ENCODE results near the gene HS6ST3.

HS6ST3 gene

GRCh38 chr13:96844616-96845015, 754.7 kb downstream of the HS6ST3 start:
- no peaks in the 10 kb centered on the region for H3K36me3 ChIP-seq (ENCODE audit: control insufficient read depth, insufficient read depth, low read length, severe bottlenecking)
- no peaks in the 10 kb centered on the region for H3K9me3 ChIP-seq (ENCODE audit: control insufficient read depth, low read length)
- H3K9ac ChIP-seq (ENCODE audit: low read length), result no peak overlapping the region
- no peak overlapping the region for H3K4me3 ChIP-seq (ENCODE audit: low read length)
- no peak for DNase-seq (ENCODE audit: low read depth)
- H3K4me1 ChIP-seq (ENCODE audit: control insufficient read depth, insufficient read depth, low read length), result no peaks in the 10 kb centered on the region
- H3K27me3 ChIP-seq (replicated peaks; ENCODE audit: control insufficient read depth, insufficient read depth, low read length), result no peaks in the 10 kb centered on the region

- no peak overlapping the region for H3K4me3 ChIP-seq (ENCODE audit: low read length)
- no peaks in the 10 kb centered on the region for H3K36me3 ChIP-seq (ENCODE audit: control insufficient read depth, insufficient read depth, low read length, severe bottlenecking)
Observed at GRCh38 chr13:96848286-96848685, 758.4 kb downstream of the HS6ST3 start.

GRCh38 chr13:96849091-96849490, 759.2 kb downstream of the HS6ST3 start:
- Histone ChIP-seq H3K9me3 (ENCODE audit: control insufficient read depth, low read length) (no peaks in the 10 kb centered on the region), H3K4me3 (ENCODE audit: low read length) (no peak overlapping the region), H3K4me1 (ENCODE audit: control insufficient read depth, insufficient read depth, low read length) (no peaks in the 10 kb centered on the region), H3K9ac (ENCODE audit: low read length) (no peak overlapping the region), H3K36me3 (ENCODE audit: control insufficient read depth, insufficient read depth, low read length, severe bottlenecking) (no peaks in the 10 kb centered on the region), H3K27me3 (replicated peaks; ENCODE audit: control insufficient read depth, insufficient read depth, low read length) (no peaks in the 10 kb centered on the region)
- DNase-seq (ENCODE audit: low read depth), result no peak

More at GRCh38 chr13:96848286-96848685, 758.4 kb downstream of the HS6ST3 start:
- DNase-seq (ENCODE audit: low read depth), result no peak
- Histone ChIP-seq H3K9ac (ENCODE audit: low read length) (no peak overlapping the region), H3K9me3 (ENCODE audit: control insufficient read depth, low read length) (no peaks in the 10 kb centered on the region), H3K27me3 (replicated peaks; ENCODE audit: control insufficient read depth, insufficient read depth, low read length) (no peaks in the 10 kb centered on the region), H3K4me1 (ENCODE audit: control insufficient read depth, insufficient read depth, low read length) (no peaks in the 10 kb centered on the region)

- no peaks in the 10 kb centered on the region for H3K9me3 ChIP-seq (ENCODE audit: control insufficient read depth, low read length)
- no peaks in the 10 kb centered on the region for H3K27me3 ChIP-seq (replicated peaks; ENCODE audit: control insufficient read depth, insufficient read depth, low read length)
- DNase-seq (ENCODE audit: low read depth), result no peak
- no peak overlapping the region for H3K4me3 ChIP-seq (ENCODE audit: low read length)
- H3K36me3 ChIP-seq (ENCODE audit: control insufficient read depth, insufficient read depth, low read length, severe bottlenecking), result no peaks in the 10 kb centered on the region
- H3K4me1 ChIP-seq (ENCODE audit: control insufficient read depth, insufficient read depth, low read length), result no peaks in the 10 kb centered on the region
- H3K9ac ChIP-seq (ENCODE audit: low read length), result no peak overlapping the region
Observed at GRCh38 chr13:96850538-96851145, 760.7 kb downstream of the HS6ST3 start.

- no peak overlapping the region for H3K4me3 ChIP-seq (ENCODE audit: low read length)
- H3K9me3 ChIP-seq (ENCODE audit: control insufficient read depth, low read length), result no peaks in the 10 kb centered on the region
- H3K4me1 ChIP-seq (ENCODE audit: control insufficient read depth, insufficient read depth, low read length), result no peaks in the 10 kb centered on the region
- H3K9ac ChIP-seq (ENCODE audit: low read length), result no peak overlapping the region
- H3K36me3 ChIP-seq (ENCODE audit: control insufficient read depth, insufficient read depth, low read length, severe bottlenecking), result no peaks in the 10 kb centered on the region
- no peaks in the 10 kb centered on the region for H3K27me3 ChIP-seq (replicated peaks; ENCODE audit: control insufficient read depth, insufficient read depth, low read length)
- no peak for DNase-seq (ENCODE audit: low read depth)
Observed at GRCh38 chr13:96851856-96852445, 762.0 kb downstream of the HS6ST3 start.

GRCh38 chr13:96858133-96858826, 768.4 kb downstream of the HS6ST3 start:
- no peak overlapping the region for H3K4me3 ChIP-seq (ENCODE audit: low read length)
- no peaks in the 10 kb centered on the region for H3K4me1 ChIP-seq (ENCODE audit: control insufficient read depth, insufficient read depth, low read length)
- no peaks in the 10 kb centered on the region for H3K27me3 ChIP-seq (replicated peaks; ENCODE audit: control insufficient read depth, insufficient read depth, low read length)
- no peak overlapping the region for H3K9ac ChIP-seq (ENCODE audit: low read length)
- H3K36me3 ChIP-seq (ENCODE audit: control insufficient read depth, insufficient read depth, low read length, severe bottlenecking), result no peaks in the 10 kb centered on the region
- DNase-seq (ENCODE audit: low read depth), result no peak
- H3K9me3 ChIP-seq (ENCODE audit: control insufficient read depth, low read length), result no peaks in the 10 kb centered on the region

GRCh38 chr13:96860882-96861281, 771.0 kb downstream of the HS6ST3 start:
- Histone ChIP-seq H3K9me3 (ENCODE audit: control insufficient read depth, low read length) (no peaks in the 10 kb centered on the region), H3K4me1 (ENCODE audit: control insufficient read depth, insufficient read depth, low read length) (no peaks in the 10 kb centered on the region), H3K4me3 (ENCODE audit: low read length) (no peak overlapping the region), H3K36me3 (ENCODE audit: control insufficient read depth, insufficient read depth, low read length, severe bottlenecking) (no peaks in the 10 kb centered on the region), H3K27me3 (replicated peaks; ENCODE audit: control insufficient read depth, insufficient read depth, low read length) (no peaks in the 10 kb centered on the region), H3K9ac (ENCODE audit: low read length) (no peak overlapping the region)
- no peak for DNase-seq (ENCODE audit: low read depth)

GRCh38 chr13:96862093-96862492, 772.2 kb downstream of the HS6ST3 start:
- no peak overlapping the region for H3K9ac ChIP-seq (ENCODE audit: low read length)
- no peaks in the 10 kb centered on the region for H3K4me1 ChIP-seq (ENCODE audit: control insufficient read depth, insufficient read depth, low read length)
- no peak for DNase-seq (ENCODE audit: low read depth)
- H3K9me3 ChIP-seq (ENCODE audit: control insufficient read depth, low read length), result no peaks in the 10 kb centered on the region
- no peaks in the 10 kb centered on the region for H3K27me3 ChIP-seq (replicated peaks; ENCODE audit: control insufficient read depth, insufficient read depth, low read length)
- no peaks in the 10 kb centered on the region for H3K36me3 ChIP-seq (ENCODE audit: control insufficient read depth, insufficient read depth, low read length, severe bottlenecking)
- no peak overlapping the region for H3K4me3 ChIP-seq (ENCODE audit: low read length)

- no peak for DNase-seq (ENCODE audit: low read depth)
- Histone ChIP-seq H3K36me3 (ENCODE audit: control insufficient read depth, insufficient read depth, low read length, severe bottlenecking) (no peaks in the 10 kb centered on the region), H3K4me3 (ENCODE audit: low read length) (no peak overlapping the region), H3K9me3 (ENCODE audit: control insufficient read depth, low read length) (no peaks in the 10 kb centered on the region), H3K4me1 (ENCODE audit: control insufficient read depth, insufficient read depth, low read length) (no peaks in the 10 kb centered on the region), H3K9ac (ENCODE audit: low read length) (no peak overlapping the region), H3K27me3 (replicated peaks; ENCODE audit: control insufficient read depth, insufficient read depth, low read length) (no peaks in the 10 kb centered on the region)
Observed at GRCh38 chr13:96862999-96863398, 773.1 kb downstream of the HS6ST3 start.

GRCh38 chr13:96871469-96871868, 781.6 kb downstream of the HS6ST3 start:
- H3K4me1 ChIP-seq (ENCODE audit: control insufficient read depth, insufficient read depth, low read length), result no peaks in the 10 kb centered on the region
- no peaks in the 10 kb centered on the region for H3K9me3 ChIP-seq (ENCODE audit: control insufficient read depth, low read length)
- DNase-seq (ENCODE audit: low read depth), result no peak
- no peaks in the 10 kb centered on the region for H3K27me3 ChIP-seq (replicated peaks; ENCODE audit: control insufficient read depth, insufficient read depth, low read length)
- H3K4me3 ChIP-seq (ENCODE audit: low read length), result no peak overlapping the region
- no peak overlapping the region for H3K9ac ChIP-seq (ENCODE audit: low read length)
- H3K36me3 ChIP-seq (ENCODE audit: control insufficient read depth, insufficient read depth, low read length, severe bottlenecking), result no peaks in the 10 kb centered on the region

GRCh38 chr13:96880419-96880818, 790.5 kb downstream of the HS6ST3 start:
- H3K36me3 ChIP-seq (ENCODE audit: control insufficient read depth, insufficient read depth, low read length, severe bottlenecking), result no peaks in the 10 kb centered on the region
- no peak overlapping the region for H3K9ac ChIP-seq (ENCODE audit: low read length)
- H3K4me1 ChIP-seq (ENCODE audit: control insufficient read depth, insufficient read depth, low read length), result no peaks in the 10 kb centered on the region

More at GRCh38 chr13:96880419-96880818, 790.5 kb downstream of the HS6ST3 start:
- Histone ChIP-seq H3K4me3 (ENCODE audit: low read length) (no peak overlapping the region), H3K9me3 (ENCODE audit: control insufficient read depth, low read length) (peaks cover 5% of the 10 kb centered on the region), H3K27me3 (replicated peaks; ENCODE audit: control insufficient read depth, insufficient read depth, low read length) (no peaks in the 10 kb centered on the region)
- DNase-seq (ENCODE audit: low read depth), result no peak

Measured in adipocyte (in vitro differentiated cells).